GM21786 (cell line): Measurements from ENCODE around the gene DLL1.

Experiments
- ATAC-seq: cut with Tn5 transposase; IDR thresholded peaks from one replicate; pipeline ENCODE4 v1.9.1; 2021; ENCODE audit not compliant: unreplicated experiment

Gene DLL1

DNA sequence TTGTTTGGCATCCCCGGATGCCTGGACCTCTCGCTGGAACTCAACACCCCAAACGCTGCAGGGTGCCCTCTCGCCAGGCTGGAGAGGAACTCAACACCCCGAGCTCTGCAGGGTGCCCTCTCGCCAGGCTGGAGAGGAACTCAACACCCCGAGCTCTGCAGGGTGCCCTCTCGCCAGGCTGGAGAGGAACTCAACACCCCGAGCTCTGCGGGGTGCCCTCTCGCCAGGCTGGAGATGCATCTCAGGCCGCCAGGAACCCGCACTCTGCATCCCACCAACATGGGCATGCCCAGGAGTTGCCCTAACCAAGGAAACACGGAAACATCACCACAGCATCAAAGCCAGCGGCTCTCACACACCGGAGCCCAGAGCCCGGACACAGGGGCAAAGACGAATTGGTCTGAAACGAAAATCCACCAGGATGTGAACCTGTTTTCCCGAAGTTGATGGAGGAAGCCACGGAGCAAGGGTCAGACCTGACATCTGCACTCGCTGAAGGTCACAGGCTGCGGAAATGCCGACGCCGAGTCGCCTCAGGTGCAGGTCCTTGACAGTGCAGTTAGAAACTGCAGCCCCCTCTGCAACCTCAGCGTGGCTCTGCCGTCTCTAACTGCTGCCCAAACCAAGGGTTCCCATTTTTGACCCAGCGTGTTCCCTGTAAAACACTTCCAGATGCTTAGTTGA, 37.5 kb downstream of the DLL1 start:
- ATAC-seq, result no peak

DNA sequence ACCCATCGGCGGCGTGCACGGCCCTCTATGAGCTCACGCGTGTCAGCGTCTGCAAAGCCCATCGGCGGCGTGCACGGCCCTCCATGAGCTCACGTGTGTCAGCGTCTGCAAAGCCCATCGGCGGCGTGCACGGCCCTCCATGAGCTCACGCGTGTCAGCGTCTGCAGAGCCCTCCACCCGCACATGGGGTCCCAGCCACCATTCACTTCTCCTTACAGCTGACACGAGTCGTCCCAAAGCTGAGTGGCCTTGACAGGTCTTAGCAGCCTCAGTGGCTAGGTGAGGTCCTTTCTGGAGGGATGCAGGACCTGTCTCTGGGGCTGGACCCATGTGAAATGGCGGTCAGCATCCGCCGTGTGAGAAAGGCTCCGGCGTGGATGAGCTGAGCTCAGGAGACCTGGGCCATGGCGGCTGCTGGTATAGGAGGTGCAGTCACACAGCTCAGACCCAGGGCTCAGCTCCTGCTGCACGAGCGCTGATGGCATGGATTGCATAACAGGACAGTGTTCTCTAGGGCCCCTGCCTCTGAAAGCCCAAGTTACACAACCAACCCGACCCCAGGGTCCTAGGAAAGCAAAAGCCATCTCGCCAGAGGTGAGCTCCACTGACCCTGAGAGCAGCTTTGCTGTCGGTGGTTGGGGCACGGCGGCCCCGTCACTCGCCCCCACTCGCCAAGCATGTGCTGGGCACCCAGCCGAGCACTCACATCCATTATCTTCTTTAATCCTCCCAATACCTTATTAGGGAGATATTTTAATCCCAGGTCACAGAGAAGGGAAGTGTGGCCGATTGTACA, 38.9 kb downstream of the DLL1 start:
- no peak for ATAC-seq

DNA sequence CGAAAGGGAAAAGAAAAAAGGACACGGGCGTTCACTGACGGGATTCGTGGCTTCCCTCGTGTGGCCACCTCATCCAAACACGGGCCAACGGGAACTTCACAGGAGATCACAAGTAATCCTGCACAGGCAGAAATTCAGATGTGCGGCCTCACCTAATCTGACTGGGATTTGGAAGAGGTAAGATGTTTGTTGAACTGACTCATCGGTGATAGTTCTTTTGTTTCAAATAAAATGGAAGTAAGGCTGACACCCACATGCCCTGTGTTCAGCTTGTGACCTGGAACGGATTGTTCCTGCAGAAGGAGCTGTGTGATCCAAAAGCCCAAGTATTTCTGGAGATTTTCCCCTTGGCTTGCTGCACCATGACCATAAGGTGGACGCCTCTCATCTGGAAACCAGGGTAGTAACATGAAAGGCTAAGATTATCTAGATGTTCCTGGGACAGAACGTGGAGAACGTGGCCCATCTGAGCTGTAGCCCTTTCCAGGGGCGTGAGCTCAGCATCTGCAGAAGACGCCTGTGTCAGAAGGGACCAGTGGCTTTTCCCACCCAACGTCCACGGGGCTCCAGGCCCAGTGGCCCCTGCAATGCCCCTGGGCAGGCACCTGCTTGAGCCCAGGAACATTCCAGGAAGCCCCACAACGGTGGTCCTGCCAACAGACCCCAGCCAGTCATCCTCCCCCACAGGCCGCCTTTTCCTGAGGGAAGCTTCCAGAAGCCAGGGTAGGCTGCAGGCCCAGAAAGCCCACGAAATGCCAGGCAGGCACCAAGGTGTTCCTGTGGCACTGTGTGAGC, 39.7 kb downstream of the DLL1 start:
- no peak for ATAC-seq

DNA sequence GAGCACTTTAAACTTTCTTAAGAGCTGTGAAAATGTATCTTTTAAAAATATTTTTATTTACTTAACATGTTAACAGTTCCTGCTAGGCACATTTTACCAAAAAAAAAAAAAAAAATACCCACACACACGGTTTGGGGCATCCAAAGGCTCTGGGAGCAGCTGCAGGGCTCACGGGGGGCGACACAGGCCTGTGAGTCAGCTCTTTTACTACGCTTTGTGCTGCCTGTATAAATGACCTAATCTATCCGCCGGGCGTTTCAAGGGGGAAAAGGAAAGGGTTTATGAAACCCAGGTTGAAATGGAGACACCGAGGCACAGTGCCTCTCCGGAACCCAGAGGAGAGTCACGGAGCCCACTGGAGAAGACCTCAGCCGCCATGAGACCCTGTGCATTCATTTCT, 40.4 kb downstream of the DLL1 start:
- ATAC-seq, result no peak

DNA sequence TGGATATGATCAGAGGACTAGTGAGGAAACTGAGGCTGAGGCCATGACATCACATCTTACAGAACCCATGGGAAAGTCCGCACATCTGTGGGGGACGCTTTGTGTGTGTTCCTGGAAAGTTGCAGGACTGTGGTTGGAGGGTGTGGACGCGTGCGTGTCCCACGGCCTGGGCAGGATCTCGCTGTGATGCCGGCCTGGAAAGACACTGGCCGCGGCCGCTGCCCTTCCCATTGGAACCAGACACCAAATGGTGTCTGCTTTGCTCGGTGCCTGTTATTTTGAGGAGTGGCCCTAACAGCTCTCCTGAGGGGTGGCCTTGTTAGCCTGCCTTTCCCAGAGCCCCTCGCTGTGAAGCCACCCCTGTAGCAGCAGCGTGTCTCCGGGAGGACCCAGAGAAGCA, 41.1 kb downstream of the DLL1 start:
- ATAC-seq, result no peak

DNA sequence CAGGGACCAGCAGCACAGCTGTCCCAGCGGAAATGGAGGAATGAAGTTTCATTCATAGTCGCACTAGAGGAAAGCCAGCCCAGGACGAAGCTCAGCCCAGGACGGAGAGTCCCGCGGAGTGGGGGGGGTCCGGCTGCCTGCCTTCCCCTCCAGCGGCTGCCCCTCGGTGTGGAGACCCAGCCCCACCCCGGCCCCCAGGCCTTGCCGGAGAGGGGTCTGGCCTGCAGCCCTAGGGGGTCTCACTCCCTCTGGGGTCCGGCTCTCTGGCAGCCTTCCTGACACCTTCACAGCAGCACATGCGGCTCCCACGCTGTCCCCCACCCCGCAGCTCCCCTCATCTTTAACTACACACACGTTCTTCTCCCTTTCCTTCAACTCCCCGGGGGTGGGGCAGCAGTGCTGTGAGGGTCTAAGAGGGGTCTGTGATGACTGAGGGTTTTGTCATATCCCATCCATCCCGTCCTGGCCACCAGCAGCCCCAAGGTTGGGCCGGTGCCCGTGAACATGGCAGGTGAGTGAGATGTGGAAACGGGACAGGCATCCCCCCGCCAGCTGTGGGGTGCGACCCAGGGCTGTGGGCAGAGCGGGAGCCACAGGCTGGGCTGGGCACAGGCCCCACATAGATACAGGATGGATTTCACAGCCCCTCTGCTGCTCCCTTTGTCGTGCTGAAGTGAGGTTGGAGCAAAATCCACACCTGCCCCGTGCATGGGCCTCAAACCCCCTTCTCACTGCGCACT, 41.8 kb downstream of the DLL1 start:
- no peak for ATAC-seq

DNA sequence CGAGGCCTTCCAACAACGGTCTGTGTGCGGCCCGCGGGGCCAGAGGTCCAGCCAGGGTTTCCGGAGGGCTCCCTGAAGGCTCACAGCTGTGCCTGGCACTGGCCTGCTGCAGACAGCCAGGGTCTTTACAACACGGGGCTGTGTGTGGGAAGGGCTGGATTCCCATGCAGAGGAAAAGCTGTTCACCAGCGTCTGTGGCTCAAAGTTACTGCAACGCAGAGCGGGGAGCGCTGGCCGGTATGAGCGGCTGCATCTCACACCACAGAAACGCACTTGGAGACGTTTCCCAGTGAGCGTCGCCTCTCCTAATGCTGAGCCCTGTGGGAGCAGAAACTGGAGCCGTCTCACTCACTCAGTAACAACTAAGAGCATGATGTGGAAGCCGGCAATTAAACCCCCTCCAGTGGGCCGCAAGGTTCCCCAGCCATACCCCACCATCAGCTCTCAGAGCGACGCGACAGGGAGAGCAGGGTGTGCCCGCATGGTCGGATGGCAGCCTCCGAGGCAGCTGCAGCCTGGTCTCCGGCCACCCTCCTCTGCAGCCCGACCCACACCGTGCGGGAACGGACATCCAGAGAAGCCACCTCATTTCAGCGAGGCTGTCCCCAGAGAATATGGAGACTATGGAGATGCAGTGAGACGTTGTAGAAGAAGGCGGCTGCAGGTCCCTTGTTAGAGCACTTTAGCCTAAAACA, 42.6 kb downstream of the DLL1 start:
- ATAC-seq, result no peak

DNA sequence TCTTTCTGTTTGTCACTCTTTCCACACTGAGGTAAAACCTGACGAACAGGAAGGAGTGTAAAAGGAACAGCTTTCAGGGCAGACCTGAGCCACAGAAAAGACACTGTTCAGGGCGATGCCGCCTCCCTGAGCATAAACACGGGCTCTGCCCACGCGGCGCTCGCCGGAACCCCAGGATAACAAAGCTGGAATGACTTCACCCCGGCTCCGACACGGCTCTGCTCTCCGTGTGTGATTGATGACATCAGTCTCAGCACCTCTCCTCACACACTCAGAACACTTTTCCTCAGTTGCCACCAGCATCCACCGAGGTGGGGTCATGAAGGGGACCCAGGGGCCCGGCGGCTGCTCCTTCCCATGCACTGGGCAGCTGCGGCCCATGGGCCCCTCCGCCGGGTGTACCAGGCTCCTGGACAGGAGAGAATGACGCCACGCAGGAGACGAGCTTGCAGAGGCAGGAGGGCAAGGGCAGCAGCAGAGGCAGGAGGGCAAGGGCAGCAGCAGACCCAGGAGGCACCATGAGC, 43.6 kb downstream of the DLL1 start:
- ATAC-seq, result no peak

DNA sequence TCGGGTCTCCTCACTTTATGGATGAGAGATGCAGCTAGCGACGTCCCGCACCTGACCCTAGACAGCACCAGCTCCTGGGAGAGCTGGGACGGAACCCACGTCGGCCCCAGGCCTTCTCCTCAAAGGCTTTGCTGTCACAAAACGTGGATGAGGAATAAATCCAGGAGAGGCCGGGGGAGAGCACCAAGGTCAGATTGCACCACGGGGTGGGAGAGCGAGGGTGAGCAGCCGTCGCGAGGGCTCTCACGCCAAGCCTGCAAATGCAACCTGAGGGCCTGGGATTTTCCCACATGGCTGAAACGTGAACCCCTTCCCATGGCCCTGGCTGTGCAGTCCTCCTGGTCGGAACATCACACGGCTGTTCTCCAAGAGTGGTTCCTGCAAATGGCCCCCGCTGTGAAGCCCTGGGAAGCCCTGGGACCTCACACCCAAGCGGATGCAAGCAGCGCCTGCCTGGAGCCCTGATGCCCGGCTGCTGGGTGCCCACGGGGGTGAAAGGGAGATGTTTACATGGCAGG, 45.3 kb downstream of the DLL1 start:
- no peak for ATAC-seq

DNA sequence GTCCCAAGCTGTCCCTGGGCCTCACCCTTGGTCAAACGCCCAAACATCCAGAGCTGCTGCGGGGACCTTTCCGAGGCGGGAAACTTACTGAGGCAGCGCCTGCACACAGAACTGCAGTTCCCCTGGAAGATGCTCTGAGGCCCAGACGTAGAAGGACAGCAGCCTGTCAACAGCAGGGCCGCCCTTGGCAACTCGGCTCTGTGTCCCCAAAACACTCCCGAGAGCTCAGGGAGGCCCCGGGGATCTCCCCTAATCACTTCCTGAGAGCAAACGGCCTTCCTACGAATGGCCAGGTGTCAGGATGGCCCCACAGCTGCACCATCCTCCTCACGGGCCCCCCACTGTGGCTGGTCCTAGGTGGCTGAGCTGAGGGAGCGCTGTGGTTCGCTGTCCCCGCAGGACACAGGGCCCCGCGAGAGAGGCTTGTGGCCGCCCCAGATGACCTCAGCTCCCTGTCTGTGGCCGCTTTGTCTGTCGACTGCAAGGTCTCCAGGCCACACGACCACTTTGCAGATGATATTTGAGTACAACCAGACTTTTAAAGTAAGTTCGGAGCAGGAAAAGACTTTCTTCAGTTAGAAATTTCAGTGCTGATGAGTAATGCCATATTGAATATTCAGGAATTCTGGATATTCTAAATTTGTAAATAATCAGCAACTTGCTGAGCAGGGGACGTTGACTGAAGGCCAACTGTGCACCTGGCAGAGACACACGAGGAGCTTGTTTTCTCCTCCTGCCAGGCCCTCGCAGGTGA, 46.0 kb downstream of the DLL1 start:
- ATAC-seq, result no peak

DNA sequence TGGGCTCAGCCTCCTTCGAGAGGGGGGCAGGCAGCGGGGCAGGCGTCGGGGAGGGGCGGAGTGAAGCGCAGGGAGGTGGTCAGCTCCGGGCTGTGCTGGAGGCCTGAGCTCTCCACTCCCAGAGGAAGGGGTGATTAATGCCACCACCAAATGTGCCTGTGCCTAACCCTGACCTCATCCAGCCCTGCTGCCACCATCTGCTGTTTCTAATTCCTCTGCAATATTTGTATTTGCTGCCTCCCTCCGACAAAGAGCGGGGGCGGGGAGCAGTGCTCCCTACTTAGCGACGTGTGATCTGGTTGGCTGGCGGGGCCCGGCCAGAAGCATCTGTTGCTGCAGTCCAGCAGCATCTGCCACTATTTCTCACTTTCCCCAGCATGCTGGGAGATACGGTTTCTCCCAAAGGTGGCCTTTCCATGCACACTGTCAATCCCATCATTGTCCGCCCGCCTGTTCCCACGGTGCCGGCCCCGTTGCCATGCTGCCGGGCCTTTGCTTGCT, 47.0 kb downstream of the DLL1 start:
- no peak for ATAC-seq

DNA sequence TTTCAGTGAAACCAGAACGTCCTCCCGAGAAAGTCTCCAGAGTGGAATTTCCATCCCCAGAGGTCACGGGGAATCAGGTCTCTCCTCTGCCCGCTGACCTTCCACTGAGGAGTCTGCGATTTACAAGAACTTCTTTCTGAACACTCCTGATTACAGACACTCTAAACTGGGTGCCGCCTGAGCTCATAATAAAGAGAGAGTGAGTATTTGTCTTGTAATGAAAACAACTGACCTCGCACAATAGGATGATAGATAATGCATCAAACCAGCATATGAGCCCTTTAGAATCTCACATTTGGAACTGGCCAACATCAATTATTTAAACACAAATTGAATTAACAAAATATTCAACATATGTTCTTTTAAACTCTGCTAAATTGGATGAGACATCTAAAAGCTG, 47.5 kb downstream of the DLL1 start:
- ATAC-seq, result no peak

DNA sequence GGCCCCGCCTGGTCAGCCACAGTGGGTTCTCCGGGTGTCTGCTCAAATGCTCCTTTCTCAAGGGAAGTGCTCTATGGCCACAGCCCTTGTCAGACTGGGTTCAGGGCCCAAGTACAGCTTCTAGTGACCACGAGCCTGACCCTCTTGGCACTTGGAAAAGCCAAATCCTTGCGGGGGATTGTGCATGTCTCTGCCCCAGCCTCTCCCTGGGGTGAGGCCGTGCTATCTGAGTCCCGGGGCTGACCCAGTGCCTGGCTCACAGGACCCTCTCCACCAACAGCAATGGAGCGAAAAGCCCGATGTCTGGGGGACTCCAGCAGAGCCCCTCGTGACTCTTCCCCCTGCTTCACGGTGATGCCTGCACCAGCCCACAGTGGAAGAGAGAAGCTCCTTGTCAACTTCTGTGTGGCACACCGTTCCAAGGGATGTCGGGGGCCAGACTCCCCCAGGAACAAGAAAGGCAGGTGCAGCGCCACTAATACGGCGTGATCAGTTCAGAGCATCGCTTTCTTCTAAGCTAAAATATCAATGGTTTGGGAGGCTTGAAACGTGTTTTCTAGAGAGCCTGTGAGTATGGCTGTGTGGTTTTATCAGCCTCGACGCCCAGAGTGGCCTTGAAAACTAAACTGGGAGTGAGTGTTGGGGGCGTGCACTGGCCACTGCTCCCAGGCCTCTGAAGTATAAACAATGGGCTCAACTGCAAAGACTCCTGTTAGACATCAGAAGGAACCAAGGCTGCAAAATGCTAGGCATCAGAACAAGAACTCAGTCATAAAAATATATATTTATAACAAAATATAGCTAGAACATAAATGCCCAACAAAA, 51.9 kb downstream of the DLL1 start:
- ATAC-seq, result no peak

DNA sequence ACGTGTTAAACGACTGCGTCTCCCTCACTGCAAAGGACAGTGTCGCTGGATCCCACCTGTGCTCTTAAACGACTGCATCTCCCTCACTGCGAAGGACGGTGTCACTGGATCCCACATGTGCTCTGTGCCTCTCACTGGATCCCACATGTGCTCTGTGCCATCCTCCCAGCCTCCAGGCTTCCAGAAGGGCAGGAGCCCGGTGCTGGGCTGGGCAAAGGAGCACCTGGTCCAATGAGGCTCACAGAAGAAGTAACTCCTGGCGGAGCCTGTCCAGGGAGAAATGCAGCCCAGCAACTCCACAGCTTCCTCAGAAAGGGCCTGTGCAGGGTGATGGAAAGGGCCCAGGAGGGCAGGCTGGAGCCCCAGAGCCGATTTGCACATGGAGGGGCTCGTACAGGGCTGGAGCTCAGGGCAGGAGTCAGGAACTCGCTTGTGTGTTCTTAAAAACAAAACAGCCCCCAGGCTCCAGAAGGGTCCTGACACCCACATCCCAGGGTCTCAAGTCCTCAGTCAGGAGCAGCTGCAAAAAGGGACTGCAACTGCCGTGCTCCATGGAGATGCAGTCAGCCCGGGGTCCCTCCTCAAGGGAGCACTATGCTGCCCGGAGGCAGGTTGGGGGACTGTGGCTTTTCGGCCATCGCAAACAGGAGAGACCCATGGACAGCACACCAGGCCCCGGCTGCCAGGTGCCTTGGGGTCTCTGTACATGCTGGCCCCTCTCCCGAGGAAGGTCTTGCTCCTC, 52.7 kb downstream of the DLL1 start:
- no peak for ATAC-seq

DNA sequence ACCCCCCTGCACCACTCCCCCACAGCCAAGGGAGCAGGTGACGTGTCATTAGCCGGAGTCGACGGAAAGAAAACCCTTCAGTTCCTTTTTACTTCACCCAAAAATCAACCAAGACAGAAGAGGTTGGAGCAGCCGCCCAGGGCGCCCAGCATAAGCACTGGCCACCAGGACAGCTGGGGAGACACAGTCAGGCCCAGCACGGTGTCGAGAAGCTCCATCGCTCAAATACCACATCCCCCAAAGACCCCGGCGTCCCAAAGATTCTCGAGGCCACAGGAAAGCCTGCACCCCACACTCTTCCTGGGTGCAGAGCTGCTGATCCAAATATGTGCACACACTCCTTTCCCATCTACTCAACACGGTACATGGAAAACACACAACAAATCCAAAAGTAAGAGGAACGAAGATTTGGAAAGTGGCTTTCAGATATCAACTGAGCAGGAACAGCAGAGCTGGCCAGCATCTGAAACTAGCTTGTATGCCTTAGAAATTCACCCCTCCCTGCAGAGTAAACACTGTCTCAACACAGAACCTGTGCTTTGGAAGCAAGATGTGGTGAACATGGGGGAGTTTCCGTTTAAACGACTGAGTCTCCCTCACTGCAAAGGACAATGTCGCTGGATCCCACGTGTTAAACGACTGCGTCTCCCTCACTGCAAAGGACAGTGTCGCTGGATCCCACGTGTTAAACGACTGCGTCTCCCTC, 54.6 kb downstream of the DLL1 start:
- no peak for ATAC-seq

DNA sequence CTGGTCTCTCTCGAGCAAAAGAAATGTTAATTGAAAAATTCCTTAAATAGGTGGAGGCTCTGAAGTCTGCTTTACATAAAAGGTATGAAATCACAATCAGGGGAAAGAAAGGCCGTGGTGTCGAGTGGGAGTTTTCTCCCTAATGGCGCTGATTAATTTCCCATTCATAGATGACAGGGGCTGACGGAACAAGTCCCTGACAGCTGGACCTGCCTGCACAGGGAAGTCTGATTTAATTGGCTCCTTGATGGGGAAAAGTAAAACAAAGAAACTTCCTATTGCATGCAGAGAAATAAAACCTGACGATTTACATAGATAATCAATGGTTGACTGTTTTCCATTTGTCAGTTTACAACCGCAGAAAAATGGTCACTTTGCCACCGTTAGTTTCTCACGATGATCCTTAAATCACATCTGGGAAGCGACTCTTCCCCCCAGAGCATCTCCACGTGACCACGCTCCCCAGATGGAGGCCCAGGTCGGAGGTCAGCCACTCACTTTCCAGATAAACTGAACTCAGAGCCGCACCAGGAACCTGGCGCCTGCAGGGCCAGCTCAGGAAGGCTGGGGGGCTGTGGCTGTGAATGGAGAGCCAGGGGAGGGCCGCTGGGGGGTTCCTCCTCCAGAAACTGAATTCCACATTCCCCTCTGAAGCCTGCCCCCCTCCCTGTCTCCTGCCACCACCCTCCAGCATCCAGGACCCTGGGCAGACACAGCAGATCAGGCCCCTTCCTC, 55.3 kb downstream of the DLL1 start:
- ATAC-seq, result no peak
